HG02943 (cell line): ENCODE data around the gene MRPL37.

ENCODE experiments used
- ATAC-seq: cut with Tn5 transposase; IDR thresholded peaks from one replicate; pipeline ENCODE4 v1.9.1; 2021; ENCODE audit warnings: mild to moderate bottlenecking, low read depth, moderate library complexity; ENCODE audit not compliant: unreplicated experiment

The MRPL37 gene

DNA sequence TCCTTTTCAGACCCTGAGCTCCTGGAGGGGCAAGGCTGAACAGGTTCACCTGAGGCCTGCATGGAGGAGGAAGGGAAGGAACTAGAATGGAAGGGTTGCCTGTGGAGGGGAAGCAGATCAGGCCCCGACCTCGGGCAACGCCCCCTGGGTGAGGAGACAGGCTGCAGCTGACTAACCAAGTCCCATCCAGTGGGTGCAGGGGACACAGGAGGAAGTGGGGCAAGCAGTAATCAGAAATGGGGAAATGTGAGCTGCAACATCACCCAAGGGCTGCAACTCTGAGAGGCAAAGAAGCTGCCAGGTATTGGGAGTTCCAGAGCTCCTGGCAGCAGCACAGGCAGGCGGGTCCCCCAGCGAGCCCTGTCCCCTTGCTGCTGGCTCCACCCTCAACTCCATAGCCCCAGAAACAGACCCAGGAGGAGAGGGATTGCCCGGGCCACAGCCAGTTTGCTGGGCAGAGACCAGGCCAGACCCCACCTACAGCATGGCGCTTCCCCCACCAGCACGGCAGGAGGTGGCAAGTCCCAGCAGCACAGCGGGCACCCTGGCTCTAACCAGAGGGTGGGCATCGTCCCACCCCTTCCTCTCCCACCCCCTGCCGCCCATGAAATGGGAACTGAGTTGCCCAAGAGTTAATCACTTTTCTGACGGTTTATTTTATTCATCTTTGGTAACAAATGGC, 38.5 kb downstream of the MRPL37 start:
- ATAC-seq = no peak

DNA sequence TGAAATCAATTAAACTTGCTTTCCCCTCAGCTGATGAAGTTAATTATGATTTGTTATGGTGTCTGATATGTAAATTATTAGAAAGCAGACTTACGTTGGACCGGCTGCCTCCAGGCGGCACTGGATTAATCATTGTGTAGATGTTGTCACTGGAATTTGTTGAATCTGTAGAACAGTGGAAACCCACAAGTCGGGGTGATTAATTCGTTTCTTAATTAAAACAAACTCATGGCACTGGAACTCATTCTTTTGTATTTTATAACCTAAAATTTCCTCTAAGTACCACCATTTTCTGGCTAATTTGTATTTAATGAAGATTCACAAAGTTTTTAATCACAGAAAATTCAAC, 39.0 kb downstream of the MRPL37 start:
- ATAC-seq = no peak

DNA sequence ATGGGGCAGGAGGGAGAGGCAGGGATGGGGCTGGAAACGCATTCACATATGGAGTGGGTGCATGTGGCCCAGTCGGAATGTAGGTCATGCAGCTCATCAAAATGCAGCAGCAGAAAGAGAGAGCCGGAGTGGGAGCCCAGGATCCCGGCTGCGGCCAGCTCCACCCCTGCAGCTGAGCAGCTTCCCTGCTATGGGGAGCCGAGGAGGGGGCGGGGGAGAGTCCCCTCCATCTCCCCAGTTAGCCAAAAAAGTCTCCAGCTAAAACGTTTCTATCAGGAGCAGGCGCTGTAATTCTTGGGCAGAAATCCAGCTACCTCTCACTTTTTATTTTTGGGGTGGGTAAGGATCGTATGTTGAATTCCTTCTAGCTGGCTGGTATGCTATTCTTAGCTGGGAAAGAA, 39.7 kb downstream of the MRPL37 start:
- ATAC-seq = no peak

DNA sequence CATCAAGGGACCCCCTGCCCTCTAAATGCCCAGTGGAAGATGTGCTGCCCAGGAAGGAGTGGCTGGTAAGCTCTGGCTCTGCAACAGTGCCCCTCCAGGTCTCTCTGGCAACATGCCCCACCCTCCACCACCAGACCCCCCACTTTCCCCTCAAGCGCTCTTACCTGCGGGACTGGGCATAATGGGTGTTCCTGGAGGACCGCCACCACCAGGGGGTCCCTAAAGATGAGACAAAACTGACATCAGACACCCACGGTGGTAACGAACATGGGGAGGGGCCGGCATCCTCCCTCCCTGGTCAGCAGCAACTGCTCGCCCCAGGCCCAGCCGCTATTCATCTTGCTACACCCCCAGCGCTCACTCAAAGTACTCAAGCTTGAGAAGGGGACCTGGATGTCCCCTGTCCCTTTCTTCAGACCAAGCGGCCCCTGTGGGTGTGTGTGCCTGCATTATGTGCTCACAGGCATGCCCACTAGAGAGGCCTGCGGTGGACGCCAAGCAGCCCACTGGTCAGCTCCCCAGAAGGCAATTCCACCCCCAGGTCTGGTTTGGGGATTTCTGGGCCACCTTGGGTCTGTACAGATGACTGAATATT, 40.9 kb downstream of the MRPL37 start:
- ATAC-seq = no peak

DNA sequence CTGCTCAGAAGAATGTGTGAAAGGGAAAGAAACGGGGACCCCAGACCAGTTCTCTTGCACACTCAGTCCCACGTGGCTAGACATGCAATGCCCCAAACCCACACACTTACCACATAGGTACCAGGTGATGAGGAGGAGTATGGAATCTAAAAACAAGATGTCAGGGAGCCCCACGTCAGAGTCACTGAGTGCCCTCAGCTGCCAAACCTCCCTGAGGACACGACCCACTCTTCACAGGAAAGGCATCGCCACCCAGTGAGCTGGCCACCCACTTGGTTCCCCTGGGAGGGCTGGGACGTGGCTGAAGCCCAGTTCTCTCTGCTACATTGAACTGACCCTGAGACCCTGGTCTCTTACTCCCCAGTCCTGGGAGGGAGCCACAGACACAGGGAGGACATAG, 41.4 kb downstream of the MRPL37 start:
- ATAC-seq = no peak

DNA sequence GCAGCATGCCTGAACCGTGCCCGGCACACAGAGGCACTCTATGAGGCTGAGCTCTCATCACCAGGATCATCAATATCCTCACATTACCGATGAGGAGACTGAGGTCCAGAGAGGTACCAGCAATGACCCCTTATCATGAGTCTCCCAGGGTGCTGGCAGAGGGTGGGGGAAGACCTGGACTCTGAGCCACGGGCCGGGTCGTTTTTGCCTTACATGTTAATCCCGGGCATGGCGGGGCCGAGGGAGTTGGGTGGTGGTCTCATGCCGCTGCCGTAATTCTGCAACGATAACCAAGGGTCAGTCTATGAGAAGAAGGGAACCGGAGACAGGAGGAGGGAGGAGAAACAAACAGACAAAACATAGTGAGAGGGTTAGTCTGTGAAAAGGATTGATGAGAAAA, 43.1 kb downstream of the MRPL37 start:
- ATAC-seq = no peak

DNA sequence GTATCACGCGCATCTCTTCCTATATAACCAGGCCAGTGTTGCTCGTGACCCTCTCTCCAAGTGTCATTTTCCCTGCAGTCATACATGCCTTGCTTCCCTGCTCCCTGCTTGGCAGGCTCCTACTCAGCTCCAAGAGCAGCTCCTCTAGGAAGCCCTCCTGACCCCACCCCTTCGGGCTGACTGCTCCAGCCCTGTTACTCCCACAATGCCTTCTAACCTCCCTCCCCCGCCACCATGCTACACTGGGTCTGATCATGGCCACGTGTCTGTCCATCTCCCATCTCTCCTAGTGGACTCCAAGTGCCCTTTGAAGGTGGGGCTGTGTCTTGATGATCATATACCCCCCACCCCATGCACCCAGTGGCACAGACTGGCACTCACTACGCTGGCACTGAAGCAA, 44.7 kb downstream of the MRPL37 start:
- ATAC-seq = no peak

DNA sequence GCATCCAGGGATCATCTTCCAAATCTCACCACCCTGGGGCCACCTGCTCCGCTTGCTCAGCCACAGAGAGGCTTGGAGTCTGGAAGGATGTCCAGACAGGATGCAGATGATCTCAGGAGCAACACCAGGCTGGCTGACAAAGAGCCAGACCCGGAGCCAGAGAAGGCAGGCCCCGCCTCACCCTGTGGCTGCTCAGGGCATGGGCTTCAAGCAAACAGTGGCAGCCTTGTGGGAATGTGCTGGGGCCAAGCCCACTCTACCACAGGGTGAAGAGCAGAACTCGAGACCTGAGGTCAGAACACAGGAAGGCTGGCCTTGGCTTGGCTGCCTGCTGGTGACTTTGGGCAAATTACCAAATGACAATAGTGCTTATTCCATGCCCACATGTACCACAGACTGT, 45.5 kb downstream of the MRPL37 start:
- ATAC-seq = no peak

DNA sequence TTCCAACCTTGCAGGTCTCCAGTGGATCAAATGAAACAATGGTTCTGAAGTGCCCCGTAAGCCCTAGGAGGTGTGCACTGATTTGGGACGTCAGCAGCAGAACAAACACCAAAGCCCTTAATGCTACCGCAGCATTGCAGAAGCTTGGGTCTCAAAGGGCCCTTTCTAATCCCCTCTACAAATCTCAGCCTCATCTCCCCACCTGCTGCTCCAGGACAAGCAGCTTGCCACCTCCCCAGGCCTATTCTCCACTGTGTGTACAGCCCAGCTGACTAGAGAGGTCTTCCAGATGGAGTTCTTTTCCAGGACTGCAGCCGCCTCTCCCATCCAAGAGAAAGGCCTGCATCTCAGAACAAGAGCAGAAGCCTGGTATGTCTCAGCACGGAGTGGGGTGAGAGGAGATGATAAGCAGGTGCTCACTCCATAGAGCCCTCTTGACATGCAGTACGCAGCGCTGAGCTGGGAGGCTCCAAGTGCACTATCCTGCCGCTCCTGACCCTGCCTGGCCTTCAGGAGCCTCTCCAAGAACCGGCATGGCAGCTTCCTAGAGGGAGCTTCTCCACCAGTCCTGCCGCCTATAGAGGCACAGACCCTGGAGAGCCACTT, 46.3 kb downstream of the MRPL37 start:
- ATAC-seq = no peak

DNA sequence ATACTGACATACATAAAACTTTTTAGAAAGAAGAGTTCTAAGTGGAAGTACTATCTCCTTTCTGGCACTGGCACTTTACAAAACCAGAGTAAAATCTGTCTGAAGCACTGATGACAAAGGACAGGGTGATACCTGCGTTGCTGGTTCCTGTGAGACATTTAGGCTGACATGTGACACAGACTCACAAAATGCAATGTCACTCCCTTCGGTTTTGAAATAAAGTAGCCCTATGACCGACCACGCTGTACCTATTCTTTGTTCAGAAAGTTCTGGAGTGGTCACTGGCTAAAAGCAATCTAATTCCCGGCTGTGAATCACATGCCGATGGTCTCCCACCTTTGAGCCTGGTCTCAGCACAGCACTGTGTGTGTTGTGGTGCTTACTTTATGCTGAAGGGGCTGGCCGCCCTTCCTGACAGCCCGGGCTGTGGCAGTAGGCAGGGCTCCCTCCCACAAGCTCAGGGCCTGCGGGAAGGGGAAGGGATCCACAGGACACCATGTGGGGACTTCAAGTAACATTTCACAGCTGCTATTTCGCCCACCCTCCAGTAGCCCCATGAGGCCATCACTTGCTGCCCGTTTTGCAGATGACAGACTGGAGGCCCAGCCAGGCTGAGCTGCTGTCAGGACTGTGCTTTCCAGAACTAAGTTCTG, 48.0 kb downstream of the MRPL37 start:
- no peak for ATAC-seq

DNA sequence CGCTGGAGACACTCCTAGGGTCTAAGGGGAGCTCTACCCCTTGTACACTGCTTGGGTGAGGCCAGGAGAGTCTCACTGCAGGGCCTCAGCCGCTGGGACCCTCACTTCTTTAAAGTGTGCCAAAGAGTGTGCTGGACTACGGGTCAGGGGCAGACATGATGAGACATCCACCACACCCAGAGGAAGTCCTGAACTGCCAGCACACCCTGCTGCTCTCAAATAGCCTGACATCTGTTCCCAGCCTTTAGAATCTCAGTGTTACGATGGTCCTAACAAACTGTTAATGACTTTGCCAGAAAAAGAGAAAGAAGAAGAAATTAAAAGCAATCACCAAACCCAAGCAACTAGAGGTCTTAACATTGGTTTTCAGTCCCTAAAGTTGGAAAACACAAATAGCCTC, 49.0 kb downstream of the MRPL37 start:
- no peak for ATAC-seq

DNA sequence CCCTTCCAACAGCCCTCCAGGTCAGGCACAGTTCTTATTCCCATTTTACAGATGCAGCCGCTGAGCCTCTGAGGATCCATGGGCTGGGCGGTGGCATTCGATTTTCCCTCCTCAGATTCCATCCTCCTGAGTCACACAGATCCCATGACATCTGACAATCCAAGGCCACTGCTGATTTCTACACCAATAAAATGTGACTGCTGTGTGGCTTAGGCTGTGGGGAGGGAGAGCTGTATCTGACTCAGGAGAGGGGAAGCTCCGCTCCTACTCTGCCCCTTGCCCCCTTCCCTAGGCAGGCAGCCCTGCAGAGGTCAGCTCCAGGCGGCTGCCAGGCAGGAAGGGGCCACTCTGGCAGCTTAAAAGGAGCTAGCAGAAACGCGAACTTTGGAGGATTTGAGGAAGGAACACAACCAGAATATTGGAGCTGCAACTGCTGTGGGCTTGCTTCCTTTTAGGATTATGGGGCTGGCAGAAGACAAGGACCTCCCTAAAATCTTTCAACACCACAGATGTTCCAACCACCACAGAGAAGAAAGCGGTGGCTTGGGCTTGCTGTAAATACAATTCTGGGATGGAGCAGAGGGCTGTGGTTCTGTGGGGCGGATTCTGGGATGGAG, 50.0 kb downstream of the MRPL37 start:
- no peak for ATAC-seq

DNA sequence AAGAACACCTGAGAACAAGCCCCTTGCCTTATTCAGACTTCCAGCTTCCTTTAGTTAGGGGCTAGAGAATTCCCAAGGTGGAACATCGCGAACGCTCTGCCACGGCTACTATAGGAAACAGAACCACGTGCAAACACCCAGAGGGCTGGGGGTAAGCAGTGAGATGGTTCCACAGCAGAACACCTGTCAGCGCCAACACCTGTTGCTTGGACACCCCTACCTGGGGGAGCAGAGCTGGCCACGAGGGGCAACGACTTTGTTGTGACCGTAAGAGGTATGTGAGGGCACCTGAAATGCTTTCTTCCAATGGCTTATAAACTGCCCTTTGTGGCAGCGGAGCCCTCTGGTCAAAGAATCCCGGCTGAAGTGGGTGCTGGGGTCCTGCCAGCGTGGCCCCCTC, 50.7 kb downstream of the MRPL37 start:
- ATAC-seq = no peak

DNA sequence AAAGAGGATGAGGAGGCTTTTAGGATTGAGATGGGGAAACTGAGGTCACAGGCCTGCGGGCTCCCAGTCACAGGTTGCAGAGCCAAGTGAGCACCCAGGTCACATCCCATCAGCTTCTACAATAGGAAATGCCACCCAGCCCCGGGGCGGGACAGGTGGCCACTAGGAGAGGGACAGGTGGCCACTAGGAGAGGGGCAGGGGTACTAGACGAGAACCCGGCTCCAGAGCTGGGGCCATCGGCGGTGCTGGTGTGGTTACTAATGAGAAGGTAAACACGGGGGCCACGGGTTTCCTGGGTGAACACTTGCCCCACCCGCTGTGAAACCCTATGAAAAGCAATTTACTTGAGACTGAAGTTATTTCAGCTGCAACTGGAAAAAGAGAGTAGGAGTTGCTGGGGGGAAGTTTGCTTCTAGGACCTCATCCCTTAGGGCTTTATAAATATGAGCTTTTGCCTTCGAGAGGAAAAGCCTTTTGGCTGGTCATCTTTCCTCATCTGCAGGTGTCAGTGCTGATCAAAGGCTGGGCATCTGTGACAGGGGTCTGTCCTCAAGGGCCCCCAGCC, 52.5 kb downstream of the MRPL37 start:
- no peak for ATAC-seq

DNA sequence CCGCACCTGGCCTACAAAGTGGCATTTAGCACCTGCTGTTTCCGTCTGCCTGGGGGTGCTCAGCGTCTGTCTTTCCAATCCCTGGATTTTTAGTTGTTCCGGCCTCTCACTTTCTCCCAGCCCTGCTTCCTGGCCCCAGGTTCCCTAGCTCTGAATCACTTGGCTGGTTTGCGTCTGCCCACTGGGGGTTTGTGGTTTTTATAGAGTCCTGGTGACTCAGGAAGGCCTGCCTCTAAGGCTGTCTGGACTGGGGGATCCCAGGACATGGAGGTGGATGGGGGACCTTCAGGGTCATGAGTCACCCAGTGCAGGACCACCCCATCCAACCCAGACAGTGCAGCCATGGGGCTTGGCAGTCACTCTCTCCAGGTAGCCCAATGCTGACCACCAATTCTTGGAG, 53.5 kb downstream of the MRPL37 start:
- no peak for ATAC-seq

DNA sequence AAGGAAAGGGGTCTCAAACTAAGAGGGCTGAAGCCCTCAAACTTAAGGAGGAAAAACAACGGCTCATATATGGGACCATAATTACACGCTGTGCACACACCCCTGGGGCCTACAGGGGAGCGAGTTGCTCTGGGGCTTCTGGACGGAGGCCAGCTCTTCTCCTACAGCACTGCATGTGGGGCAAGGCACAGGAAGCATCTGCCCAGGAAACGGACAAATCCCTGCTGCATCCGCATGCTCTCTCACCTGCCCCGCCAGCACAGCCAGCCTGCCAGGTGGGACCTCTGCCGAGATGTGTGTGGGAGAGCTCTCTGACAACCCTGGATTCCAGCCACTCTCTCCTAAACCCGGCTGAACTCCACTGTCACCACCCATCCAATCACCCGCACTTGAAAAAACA, 54.1 kb downstream of the MRPL37 start:
- no peak for ATAC-seq

DNA sequence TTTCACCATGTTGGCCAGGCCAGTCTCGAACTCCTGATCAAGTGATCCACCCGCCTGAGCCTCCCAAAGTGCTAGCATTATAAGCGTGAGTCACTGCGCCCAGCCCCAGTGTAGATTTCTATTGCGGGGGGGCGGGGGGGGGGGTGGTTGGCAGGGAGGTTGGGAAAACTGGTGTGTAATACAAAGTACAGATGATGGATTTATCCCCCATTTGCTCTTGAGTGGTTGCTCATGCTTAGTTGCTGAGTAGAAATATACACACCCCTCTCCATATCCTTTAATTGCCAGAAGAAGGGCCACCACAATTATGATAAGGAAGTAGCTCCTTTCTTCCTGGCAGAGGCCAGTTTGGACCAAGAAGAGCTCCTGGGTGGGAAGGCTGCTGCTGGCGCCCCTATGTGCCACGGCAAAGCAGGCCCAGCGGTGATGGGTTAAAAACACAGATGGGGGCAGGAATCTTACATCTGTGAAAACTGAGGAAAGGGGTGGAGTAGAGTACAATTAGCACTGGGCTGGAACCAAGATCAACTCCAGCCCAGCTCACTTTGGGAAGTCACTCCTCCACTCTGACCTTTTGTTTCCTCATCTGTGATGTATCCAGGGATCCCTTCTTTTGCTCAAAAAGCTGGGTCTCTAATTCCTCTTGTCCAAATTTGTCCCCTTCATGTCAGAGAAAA, 55.2 kb downstream of the MRPL37 start:
- no peak for ATAC-seq

DNA sequence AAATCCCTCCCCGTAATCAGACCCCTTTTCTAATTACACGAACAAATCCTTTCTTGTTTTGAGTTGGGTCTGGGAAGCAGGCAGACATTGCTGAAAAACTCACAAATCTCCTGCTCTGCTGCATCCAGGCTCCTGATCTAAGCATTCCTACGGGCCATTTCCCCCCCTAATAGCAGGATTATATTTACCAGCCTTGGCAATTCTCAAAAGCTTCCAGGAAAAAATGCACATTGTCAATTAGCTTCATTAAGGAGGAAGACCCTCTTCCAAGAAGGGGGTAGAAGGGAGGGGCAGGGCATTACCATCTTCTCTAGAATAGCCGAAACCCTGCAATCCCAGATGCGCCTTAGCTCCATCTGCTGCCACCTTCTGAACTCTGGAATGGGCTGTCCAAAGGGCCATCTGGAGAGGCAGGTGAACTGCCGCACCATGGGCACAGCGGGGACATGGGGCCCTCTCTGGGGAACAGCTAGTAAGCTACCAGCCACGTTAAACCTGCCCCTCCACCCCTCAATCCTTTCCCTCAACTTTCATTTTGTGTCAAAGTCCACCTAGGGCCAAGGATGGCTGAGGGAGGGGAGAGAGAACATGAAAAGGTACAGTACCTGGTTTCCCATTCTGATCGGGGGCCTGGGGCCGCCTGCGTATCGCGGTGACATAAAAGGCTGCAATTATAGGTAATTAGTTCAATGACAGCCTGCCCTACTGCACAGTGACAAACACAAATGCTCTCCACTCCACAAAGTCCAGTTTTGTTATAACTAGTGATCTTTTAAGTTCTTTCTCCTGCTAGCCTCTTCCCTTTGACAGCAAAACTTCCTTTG, 56.8 kb downstream of the MRPL37 start:
- no peak for ATAC-seq

DNA sequence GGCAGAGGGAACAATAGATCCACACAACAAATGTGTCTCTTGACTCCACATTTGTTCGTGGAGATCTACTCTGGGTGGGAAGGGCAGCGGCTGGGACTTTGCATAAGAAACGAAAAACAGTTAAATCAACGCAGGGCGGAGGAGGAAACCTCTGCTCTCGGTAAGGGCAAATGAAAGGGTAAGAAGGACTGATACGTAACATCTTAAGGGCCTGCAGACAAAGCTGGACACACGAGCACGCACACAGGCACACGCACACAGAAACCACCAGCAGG, 57.3 kb downstream of the MRPL37 start:
- ATAC-seq = no peak

DNA sequence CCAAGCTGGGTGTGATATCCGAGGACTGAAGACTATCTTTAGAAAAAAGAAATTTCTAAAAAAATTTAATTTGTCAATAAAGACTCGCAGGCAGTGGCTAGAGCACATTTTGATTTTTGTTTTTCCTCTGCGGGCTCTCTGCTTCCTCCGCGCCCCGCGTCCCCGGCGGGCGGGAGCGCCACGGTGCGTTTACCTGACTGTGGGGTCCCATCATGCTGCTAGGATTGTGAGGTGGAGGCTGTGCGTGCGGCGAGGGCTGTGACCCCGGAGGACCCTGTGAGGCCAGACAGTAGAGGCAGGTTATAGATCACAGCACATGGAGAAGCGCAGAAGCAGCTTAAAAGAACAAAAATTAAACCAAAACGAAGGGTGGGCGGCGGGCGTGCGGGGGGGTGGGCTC, 57.9 kb downstream of the MRPL37 start:
- ATAC-seq = no peak
